HL-60 (cell line): ENCODE measurements around the gene CLEC2B.

Source experiments
- DNase-seq, 2 experiments: peaks; one replicate each; pipeline ENCODE4 v3.0.0-alpha.2; 2010 to 2020; ENCODE audit warnings: low read depth in 1 of 2, low spot score in 1 of 2
- H3K27ac ChIP-seq: fragments of 250-450 bp; sonication (Bioruptor Pico); replicated peaks from 2 replicates; pipeline ENCODE4 v1.5.1; 2020; ENCODE audit warnings: mild to moderate bottlenecking, moderate library complexity
- H3K27me3 ChIP-seq: fragments of 250-450 bp; sonication (Bioruptor Pico); 2 replicates; pipeline ENCODE4 v1.5.1; 2021; ENCODE audit warnings: mild to moderate bottlenecking, moderate library complexity; ENCODE audit not compliant: insufficient read depth, poor library complexity, severe bottlenecking
- H3K4me3 ChIP-seq: replicated peaks from 2 replicates; pipeline ENCODE4 v1.5.1; 2011; ENCODE audit warnings: mild to moderate bottlenecking, control low read depth, low read length; ENCODE audit not compliant: insufficient read depth
- CTCF ChIP-seq: IDR thresholded peaks from one replicate; pipeline ENCODE4 v1.5.1; 2011; ENCODE audit warnings: low read length, control low read depth, inconsistent platforms; ENCODE audit not compliant: insufficient read depth
- GABPA ChIP-seq: IDR thresholded peaks from 2 replicates; pipeline ENCODE4 v1.6.1; 2012; ENCODE audit warnings: low read depth
- POLR2AphosphoS5 ChIP-seq: IDR thresholded peaks from 2 replicates; pipeline ENCODE4 v1.6.1; 2012; ENCODE audit warnings: low read depth
- REST ChIP-seq: IDR thresholded peaks from 2 replicates; pipeline ENCODE4 v1.6.1; 2012; ENCODE audit warnings: low read depth; ENCODE audit not compliant: insufficient replicate concordance
- SPI1 ChIP-seq: IDR thresholded peaks from 2 replicates; pipeline ENCODE4 v1.6.1; 2012; ENCODE audit warnings: low read depth, mild to moderate bottlenecking, borderline replicate concordance

The CLEC2B gene

GRCh38 chr12:9805883-9806282, 63.3 kb downstream of the CLEC2B start:
- Histone ChIP-seq H3K4me3 (no peak overlapping the region), H3K27ac (no peak overlapping the region), H3K27me3 (no peaks in the 10 kb centered on the region)
- no peak for TF ChIP-seq REST
- no peak for TF ChIP-seq POLR2AphosphoS5
- no peak for TF ChIP-seq GABPA
- no peak for TF ChIP-seq CTCF
- TF ChIP-seq SPI1: no peak
- DNase-seq: no peak
